Natural killer cell treated with Interleukin-12 subunit alpha and Interleukin-12 subunit beta and Interleukin-15 and Interleukin-18, amount 100 ng/mL, for 72 hours (primary cell): ENCODE data around the gene MPZL2. TPM values are rescaled to one million over a fixed set of nuclear protein-coding genes. Genes with fewer than 3 reads are reported as not detected.

Experiments
- ATAC-seq, 2 donors: fragments of 150-1000 bp; cut with Tn5 transposase in 1 of 2; sonication (Bioruptor Pico), chemical (Tn5 transposase) in 1 of 2; 2 replicates each; pipeline ENCODE4 v1.10.0; 2021
- DNase-seq: peaks from one replicate; pipeline ENCODE4 v3.0.0; 2022; ENCODE audit warnings: low spot score
- H3K27ac Mint-ChIP-seq, 2 donors: 1 replicate in 1 of 2; 2 replicates in 1 of 2; pipeline ENCODE4 v1.8.0; 2022; ENCODE audit warnings: mixed read lengths in 2 of 2, mild to moderate bottlenecking in 1 of 2, moderate library complexity in 1 of 2
- H3K27me3 Mint-ChIP-seq, 2 donors: 1 replicate in 1 of 2; 2 replicates in 1 of 2; pipeline ENCODE4 v1.8.0; 2022; ENCODE audit warnings: mixed read lengths in 2 of 2
- H3K36me3 Mint-ChIP-seq: one replicate; pipeline ENCODE4 v1.8.0; 2022; ENCODE audit warnings: mixed read lengths
- H3K4me1 Mint-ChIP-seq, 2 donors: 1 replicate in 1 of 2; 2 replicates in 1 of 2; pipeline ENCODE4 v1.8.0; 2022; ENCODE audit warnings: low read depth in 2 of 2, mixed read lengths in 2 of 2, mild to moderate bottlenecking in 1 of 2
- H3K4me3 Mint-ChIP-seq: one replicate; pipeline ENCODE4 v1.8.0; 2022; ENCODE audit warnings: mixed read lengths
- H3K9me3 Mint-ChIP-seq: 2 replicates; pipeline ENCODE4 v1.8.0; 2022; ENCODE audit warnings: mixed read lengths
- total RNA-seq, 2 donors: library from RNA; stranded (reverse); gene quantifications; one replicate each; pipeline ENCODE4 v1.2.3, GENCODE V29; 2022

The MPZL2 gene
- total RNA-seq, 2 donors from 2014 or later = 0.45 TPM; not detected in 1

DNA sequence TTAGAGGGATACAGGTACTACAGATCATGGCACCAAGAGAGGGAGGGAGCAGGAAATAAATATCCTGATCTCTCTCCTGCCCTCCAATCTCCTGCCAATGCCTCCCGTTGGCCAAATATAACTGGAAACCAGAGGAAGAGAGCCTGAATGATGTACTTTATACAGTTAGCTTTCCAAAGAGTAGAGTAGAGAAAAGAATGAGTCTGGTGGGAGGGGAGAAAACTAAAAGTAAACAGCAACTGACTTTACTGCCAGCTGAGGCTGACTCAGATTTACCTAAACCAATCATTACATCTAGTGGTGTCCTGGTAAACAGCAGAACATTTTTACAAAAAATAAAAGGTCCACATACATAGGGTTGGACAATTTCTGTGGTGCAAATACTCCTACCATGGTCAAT lies 17.1 kb downstream of the MPZL2 start:
- H3K27me3 Mint-ChIP-seq = no peaks in the 10 kb centered on the region
- H3K9me3 Mint-ChIP-seq = no peaks in the 10 kb centered on the region
- no peaks in the 10 kb centered on the region for H3K36me3 Mint-ChIP-seq
- ATAC-seq (no peak), DNase-seq (no peak)
- peak overlapping the region; percentile 58 to 89 for H3K27ac Mint-ChIP-seq
- no peak overlapping the region for H3K4me3 Mint-ChIP-seq
- peaks cover 47 to 61% of the 10 kb centered on the region in 2 donors for H3K4me1 Mint-ChIP-seq

DNA sequence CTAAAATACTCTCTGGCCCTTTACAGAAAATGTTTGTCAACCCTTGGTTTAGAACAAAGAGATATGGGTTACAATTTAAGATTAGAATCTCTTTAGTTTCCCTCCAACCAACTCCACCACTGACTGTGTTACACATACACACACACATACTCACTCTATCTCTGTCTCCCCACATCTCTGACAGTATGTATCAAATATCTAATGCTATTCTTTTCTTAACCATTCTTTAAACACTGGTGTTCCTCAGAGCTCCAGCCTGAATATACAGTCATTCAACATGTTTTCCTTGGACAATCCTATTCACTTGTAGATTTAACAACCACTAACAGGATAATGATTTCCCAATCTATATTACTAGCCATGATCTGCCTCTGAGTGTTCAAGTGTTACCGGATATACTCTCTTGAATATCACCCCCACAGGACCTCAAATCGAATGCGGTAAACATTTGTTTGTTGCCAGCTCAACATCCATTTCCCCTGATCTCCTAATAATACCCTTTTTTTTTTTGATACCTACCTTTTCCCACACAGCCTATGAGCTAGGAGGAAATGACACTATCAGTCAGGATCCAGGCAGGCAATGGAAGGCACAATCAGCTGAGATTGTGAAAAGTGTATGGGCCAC lies 18.0 kb downstream of the MPZL2 start:
- no peak for DNase-seq
- Mint-ChIP-seq H3K4me3 (peak overlapping the region; percentile 12), H3K27me3 (no peaks in the 10 kb centered on the region), H3K27ac (peak overlapping the region; percentile 58 to 89), H3K9me3 (no peaks in the 10 kb centered on the region), H3K4me1 (peaks cover 52 to 65% of the 10 kb centered on the region in 2 donors), H3K36me3 (no peaks in the 10 kb centered on the region)
- no peak for ATAC-seq

- DNase-seq = no peak
- Mint-ChIP-seq H3K4me3 (peak overlapping the region; percentile 20), H3K9me3 (no peaks in the 10 kb centered on the region), H3K27me3 (no peaks in the 10 kb centered on the region), H3K27ac (peak overlapping the region; percentile 89 to 91), H3K4me1 (peaks cover 59 to 79% of the 10 kb centered on the region in 2 donors), H3K36me3 (no peaks in the 10 kb centered on the region)
- ATAC-seq = no peak
Observed at GRCh38 chr11:118243993-118244762, 19.9 kb downstream of the MPZL2 start.

GRCh38 chr11:118243161-118243560 lies 20.9 kb downstream of the MPZL2 start:
- peak overlapping the region; percentile 89 to 91 for H3K27ac Mint-ChIP-seq
- H3K36me3 Mint-ChIP-seq = no peaks in the 10 kb centered on the region
- peak overlapping the region; percentile 69 for H3K4me3 Mint-ChIP-seq
- no peaks in the 10 kb centered on the region for H3K27me3 Mint-ChIP-seq
- ATAC-seq (no peak), DNase-seq (no peak)
- H3K9me3 Mint-ChIP-seq = no peaks in the 10 kb centered on the region
- peaks cover 68 to 90% of the 10 kb centered on the region in 2 donors for H3K4me1 Mint-ChIP-seq

DNA sequence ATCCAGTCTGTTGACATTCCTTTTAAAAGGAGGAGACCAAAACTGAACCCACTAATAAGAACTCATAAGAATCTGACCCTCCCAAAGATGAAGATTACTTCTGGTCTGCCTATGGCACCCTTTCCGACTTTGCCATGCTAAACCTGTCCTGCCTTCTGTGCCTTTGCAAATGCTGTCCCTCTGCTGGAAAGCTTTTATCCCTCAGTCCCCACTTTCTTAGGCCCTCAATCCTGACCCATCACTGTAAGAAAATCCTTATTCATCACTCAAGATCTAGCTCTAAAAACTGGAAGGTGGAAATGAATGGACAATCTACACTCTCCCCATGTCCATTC lies 22.4 kb downstream of the MPZL2 start:
- peak overlapping the region; percentile 89 to 91 for H3K27ac Mint-ChIP-seq

GRCh38 chr11:118240999-118241763 lies 22.9 kb downstream of the MPZL2 start:
- no peaks in the 10 kb centered on the region for H3K9me3 Mint-ChIP-seq

More for the DNA sequence above, 22.4 kb downstream of the MPZL2 start:
- Mint-ChIP-seq H3K4me3 (peak overlapping the region; percentile 69), H3K27me3 (no peaks in the 10 kb centered on the region), H3K9me3 (no peaks in the 10 kb centered on the region), H3K36me3 (no peaks in the 10 kb centered on the region), H3K4me1 (peaks cover 61 to 79% of the 10 kb centered on the region in 2 donors)
- no peak for DNase-seq
- ATAC-seq = no peak

GRCh38 chr11:118239509-118240205 lies 24.4 kb downstream of the MPZL2 start:
- Mint-ChIP-seq H3K4me1 (peaks cover 59 to 71% of the 10 kb centered on the region in 2 donors), H3K4me3 (peak overlapping the region; percentile 69), H3K9me3 (no peaks in the 10 kb centered on the region), H3K36me3 (peaks cover 6% of the 10 kb centered on the region), H3K27me3 (no peaks in the 10 kb centered on the region), H3K27ac (peak overlapping the region; percentile 89 to 91)
- ATAC-seq (no peak), DNase-seq (no peak)

More at GRCh38 chr11:118240999-118241763, 22.9 kb downstream of the MPZL2 start:
- DNase-seq = peak; percentile 86
- peaks cover 2% of the 10 kb centered on the region for H3K36me3 Mint-ChIP-seq
- ATAC-seq = peak; percentile 96
- peak overlapping the region; percentile 89 to 91 for H3K27ac Mint-ChIP-seq
- peaks cover 61 to 78% of the 10 kb centered on the region in 2 donors for H3K4me1 Mint-ChIP-seq
- H3K27me3 Mint-ChIP-seq = no peaks in the 10 kb centered on the region
- peak overlapping the region; percentile 69 for H3K4me3 Mint-ChIP-seq

DNA sequence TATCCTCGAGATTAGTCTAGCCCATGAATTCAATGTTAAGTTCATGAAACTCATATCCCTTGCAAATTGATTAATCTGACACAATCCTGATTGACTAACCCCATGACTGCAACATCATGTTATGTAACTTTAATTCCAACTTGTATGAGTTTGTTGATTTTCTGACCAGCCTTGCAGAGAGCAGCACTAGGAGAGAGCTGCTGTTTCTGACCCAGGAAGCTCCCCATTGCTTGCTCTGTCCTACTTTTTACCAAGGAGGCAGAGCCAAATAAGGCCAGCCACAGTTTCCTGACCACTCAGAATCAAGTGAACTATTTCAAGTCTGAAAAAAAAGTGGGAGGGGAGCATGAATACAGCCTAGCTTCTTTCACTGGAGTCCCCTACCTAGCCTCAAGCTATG lies 25.2 kb downstream of the MPZL2 start:
- H3K9me3 Mint-ChIP-seq = no peaks in the 10 kb centered on the region
- H3K36me3 Mint-ChIP-seq = peaks cover 10% of the 10 kb centered on the region
- peak overlapping the region; percentile 89 to 91 for H3K27ac Mint-ChIP-seq
- H3K27me3 Mint-ChIP-seq = no peaks in the 10 kb centered on the region
- DNase-seq (no peak), ATAC-seq (no peak)
- H3K4me1 Mint-ChIP-seq = peaks cover 53 to 64% of the 10 kb centered on the region in 2 donors
- peak overlapping the region; percentile 69 for H3K4me3 Mint-ChIP-seq

DNA sequence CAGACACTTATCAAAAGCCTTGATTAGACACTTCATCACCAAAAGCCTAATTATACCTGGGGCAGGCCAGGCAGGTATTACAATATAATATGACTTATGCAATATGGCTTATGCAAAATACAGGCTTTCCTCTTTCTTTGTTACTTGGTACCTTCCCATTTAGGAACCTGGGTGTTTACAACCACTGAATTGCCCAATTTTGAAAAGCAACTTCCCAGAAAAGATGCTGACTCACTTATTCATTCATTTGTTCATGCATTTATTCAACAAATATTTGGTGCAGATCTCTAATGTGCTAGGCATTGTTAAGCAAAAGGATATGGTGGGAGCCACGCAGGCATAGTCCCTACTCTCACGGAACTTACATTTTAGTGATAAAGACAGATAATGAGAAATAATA lies 25.7 kb downstream of the MPZL2 start:
- H3K4me3 Mint-ChIP-seq = peak overlapping the region; percentile 69
- ATAC-seq = no peak
- no peaks in the 10 kb centered on the region for H3K27me3 Mint-ChIP-seq
- H3K27ac Mint-ChIP-seq = peak overlapping the region; percentile 89 to 91
- no peaks in the 10 kb centered on the region for H3K9me3 Mint-ChIP-seq
- no peak for DNase-seq
- peaks cover 10% of the 10 kb centered on the region for H3K36me3 Mint-ChIP-seq
- peaks cover 49 to 58% of the 10 kb centered on the region in 2 donors for H3K4me1 Mint-ChIP-seq

DNA sequence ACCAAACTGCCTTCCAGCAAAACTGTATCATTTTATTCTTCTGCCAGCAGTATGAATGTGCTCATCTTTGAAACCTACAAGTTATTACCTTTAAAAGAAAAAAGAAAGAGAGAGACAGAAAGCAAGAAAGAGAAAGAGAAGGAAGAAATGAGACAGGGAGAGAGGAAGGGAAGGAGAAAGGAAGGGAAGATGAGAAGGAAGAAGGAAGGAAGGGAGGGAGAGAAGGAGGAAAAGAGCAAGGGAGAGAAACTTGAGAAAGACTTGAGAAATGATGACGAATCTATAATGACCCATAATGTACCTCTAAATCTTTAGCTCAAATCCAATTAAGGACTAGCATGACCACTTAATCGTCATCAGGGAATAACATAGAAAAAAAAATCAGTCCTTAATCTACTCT lies 27.9 kb downstream of the MPZL2 start:
- H3K36me3 Mint-ChIP-seq = peaks cover 10% of the 10 kb centered on the region
- H3K27me3 Mint-ChIP-seq = no peaks in the 10 kb centered on the region
- DNase-seq (no peak), ATAC-seq (no peak)
- no peaks in the 10 kb centered on the region for H3K9me3 Mint-ChIP-seq
- peaks cover 31 to 36% of the 10 kb centered on the region in 2 donors for H3K4me1 Mint-ChIP-seq
- H3K27ac Mint-ChIP-seq = peak overlapping the region; percentile 53 to 54
- H3K4me3 Mint-ChIP-seq = no peak overlapping the region

GRCh38 chr11:118234833-118235232 lies 29.3 kb downstream of the MPZL2 start:
- no peak overlapping the region for H3K27ac Mint-ChIP-seq
- no peak for DNase-seq
- no peaks in the 10 kb centered on the region for H3K9me3 Mint-ChIP-seq
- H3K27me3 Mint-ChIP-seq = no peaks in the 10 kb centered on the region
- peaks cover 10% of the 10 kb centered on the region for H3K36me3 Mint-ChIP-seq
- peaks cover 22 to 23% of the 10 kb centered on the region in 2 donors for H3K4me1 Mint-ChIP-seq
- ATAC-seq = no peak
- no peak overlapping the region for H3K4me3 Mint-ChIP-seq

- no peaks in the 10 kb centered on the region for H3K27me3 Mint-ChIP-seq
- H3K36me3 Mint-ChIP-seq = peaks cover 10% of the 10 kb centered on the region
- no peak overlapping the region for H3K27ac Mint-ChIP-seq
- H3K4me3 Mint-ChIP-seq = no peak overlapping the region
- DNase-seq (no peak), ATAC-seq (no peak)
- H3K9me3 Mint-ChIP-seq = no peaks in the 10 kb centered on the region
- H3K4me1 Mint-ChIP-seq = peaks cover 13 to 21% of the 10 kb centered on the region in 2 donors
Observed at GRCh38 chr11:118233850-118234249, 30.2 kb downstream of the MPZL2 start.

- H3K36me3 Mint-ChIP-seq = peaks cover 10% of the 10 kb centered on the region
- H3K4me3 Mint-ChIP-seq = no peak overlapping the region
- H3K27ac Mint-ChIP-seq = no peak overlapping the region
- ATAC-seq (no peak), DNase-seq (no peak)
- H3K4me1 Mint-ChIP-seq = peaks cover 11 to 16% of the 10 kb centered on the region in 2 donors
- H3K27me3 Mint-ChIP-seq = no peaks in the 10 kb centered on the region
- no peaks in the 10 kb centered on the region for H3K9me3 Mint-ChIP-seq
Observed at GRCh38 chr11:118233377-118233776, 30.7 kb downstream of the MPZL2 start.
